MM.1S (cell line): ENCODE measurements around the gene PPP1R7.

Source experiments
- DNase-seq: peaks from one replicate; pipeline ENCODE4 v3.0.0-alpha.2; 2015
- H2AFZ ChIP-seq: fragments of 300-600 bp; sonication (generic); 2 replicates; pipeline ENCODE4 v1.6.0; 2016; ENCODE audit warnings: antibody characterized with exemption, low read length
- H3F3A ChIP-seq: fragments of 300-600 bp; sonication (generic); 2 replicates; pipeline ENCODE4 v1.6.1; 2016; ENCODE audit warnings: mild to moderate bottlenecking, antibody characterized with exemption, low read length, moderate library complexity, mixed read lengths; ENCODE audit not compliant: insufficient read depth
- H3K27ac ChIP-seq: fragments of 300-600 bp; sonication (generic); 2 replicates; pipeline ENCODE4 v1.5.1; 2016; ENCODE audit warnings: mild to moderate bottlenecking, low read length
- H3K27me3 ChIP-seq: fragments of 300-600 bp; sonication (generic); replicated peaks from 2 replicates; pipeline ENCODE4 v1.6.0; 2016; ENCODE audit warnings: low read length; ENCODE audit not compliant: insufficient read depth
- H3K36me3 ChIP-seq: fragments of 300-600 bp; sonication (generic); replicated peaks from 2 replicates; pipeline ENCODE4 v1.6.1; 2016; ENCODE audit warnings: mild to moderate bottlenecking, low read length, mixed read lengths; ENCODE audit not compliant: insufficient read depth
- H3K4me1 ChIP-seq: fragments of 300-600 bp; sonication (generic); 2 replicates; pipeline ENCODE4 v1.6.1; 2016; ENCODE audit warnings: low read length, mixed read lengths
- H3K4me2 ChIP-seq: fragments of 300-600 bp; sonication (generic); 2 replicates; pipeline ENCODE4 v1.6.0; 2016; ENCODE audit warnings: low read depth, low read length
- H3K4me3 ChIP-seq: fragments of 300-600 bp; sonication (generic); 2 replicates; pipeline ENCODE4 v1.5.1; 2016; ENCODE audit warnings: low read length, mixed read lengths
- H3K79me2 ChIP-seq: fragments of 300-600 bp; sonication (generic); 2 replicates; pipeline ENCODE4 v1.6.1; 2016; ENCODE audit warnings: mixed run types, low read length, mixed read lengths
- H3K9ac ChIP-seq: fragments of 300-600 bp; sonication (generic); 2 replicates; pipeline ENCODE4 v1.6.1; 2016; ENCODE audit warnings: low read length, mixed read lengths
- H3K9me2 ChIP-seq: fragments of 300-600 bp; sonication (generic); replicated peaks from 2 replicates; pipeline ENCODE4 v1.6.1; 2016; ENCODE audit warnings: mild to moderate bottlenecking, low read length, mixed read lengths; ENCODE audit not compliant: insufficient read depth
- H3K9me3 ChIP-seq: fragments of 300-600 bp; sonication (generic); replicated peaks from 2 replicates; pipeline ENCODE4 v1.6.1; 2016; ENCODE audit warnings: mild to moderate bottlenecking, low read length, mixed read lengths; ENCODE audit not compliant: insufficient read depth
- H4K20me1 ChIP-seq: fragments of 300-600 bp; sonication (generic); 2 replicates; pipeline ENCODE4 v1.6.1; 2016; ENCODE audit warnings: mild to moderate bottlenecking, low read length, moderate library complexity, mixed read lengths; ENCODE audit not compliant: insufficient read depth
- CTCF ChIP-seq: fragments of 300-600 bp; sonication (generic); IDR thresholded peaks from 2 replicates; pipeline ENCODE4 v1.5.1; 2016; ENCODE audit warnings: antibody characterized with exemption, low read length, mixed read lengths
- EZH2 ChIP-seq: fragments of 300-600 bp; sonication (generic); optimal IDR thresholded peaks from 2 replicates; pipeline ENCODE3; 2017; ENCODE audit warnings: low read depth, mild to moderate bottlenecking, antibody characterized with exemption, low read length, mixed read lengths
- EZH2phosphoT487 ChIP-seq: fragments of 300-600 bp; sonication (generic); IDR thresholded peaks from 2 replicates; pipeline ENCODE4 v1.6.1; 2018; ENCODE audit warnings: antibody characterized with exemption, low read length

PPP1R7 gene

DNA sequence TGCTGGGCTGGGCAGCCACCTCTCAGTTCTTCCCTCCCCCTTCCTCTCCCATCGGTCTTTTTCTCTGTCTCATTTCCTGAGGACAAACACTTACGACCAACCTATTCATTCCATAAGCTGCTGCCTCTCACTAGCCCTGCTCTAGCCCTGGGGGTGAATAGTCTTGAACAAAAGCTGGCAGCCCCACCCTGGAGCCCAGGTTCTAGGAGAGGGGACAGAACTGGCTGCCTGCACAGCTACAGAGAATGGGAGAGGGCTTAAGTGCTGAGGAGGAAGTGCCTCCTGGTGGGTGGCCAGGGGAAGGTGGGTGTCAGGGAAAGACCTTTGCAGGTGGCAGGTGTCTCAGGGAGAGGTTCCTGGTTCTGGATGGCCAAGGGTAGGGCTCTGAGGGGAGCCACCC lies 61.0 kb downstream of the PPP1R7 start:
- Histone ChIP-seq H3K4me3 (no peak overlapping the region), H3F3A (no peaks in the 10 kb centered on the region), H3K9me2 (no peaks in the 10 kb centered on the region), H4K20me1 (no peaks in the 10 kb centered on the region), H3K4me1 (no peaks in the 10 kb centered on the region), H3K9ac (no peak overlapping the region), H3K27ac (no peak overlapping the region), H3K9me3 (no peaks in the 10 kb centered on the region), H3K36me3 (no peaks in the 10 kb centered on the region), H3K27me3 (peaks cover 44% of the 10 kb centered on the region), H3K79me2 (no peaks in the 10 kb centered on the region), H3K4me2 (no peak overlapping the region), H2AFZ (no peak overlapping the region)
- TF ChIP-seq EZH2: no peak
- TF ChIP-seq EZH2phosphoT487: no peak
- TF ChIP-seq CTCF: no peak
- no peak for DNase-seq

GRCh38 chr2:241213041-241213440 lies 62.8 kb downstream of the PPP1R7 start:
- H3K9ac ChIP-seq: no peak overlapping the region
- H3K4me2 ChIP-seq: no peak overlapping the region
- TF ChIP-seq EZH2phosphoT487: no peak
- no peak for TF ChIP-seq EZH2
- TF ChIP-seq CTCF: no peak
- no peaks in the 10 kb centered on the region for H3F3A ChIP-seq
- H3K79me2 ChIP-seq: no peaks in the 10 kb centered on the region
- H3K9me2 ChIP-seq: no peaks in the 10 kb centered on the region
- H3K27me3 ChIP-seq: peaks cover 54% of the 10 kb centered on the region
- H3K4me3 ChIP-seq: no peak overlapping the region
- no peak overlapping the region for H2AFZ ChIP-seq
- no peak for DNase-seq
- no peaks in the 10 kb centered on the region for H3K9me3 ChIP-seq
- no peaks in the 10 kb centered on the region for H4K20me1 ChIP-seq
- H3K4me1 ChIP-seq: no peaks in the 10 kb centered on the region
- H3K36me3 ChIP-seq: no peaks in the 10 kb centered on the region
- no peak overlapping the region for H3K27ac ChIP-seq

- H3K9me3 ChIP-seq: no peaks in the 10 kb centered on the region
- H3K9me2 ChIP-seq: no peaks in the 10 kb centered on the region
- H2AFZ ChIP-seq: no peak overlapping the region
- no peak for DNase-seq
- no peaks in the 10 kb centered on the region for H3K36me3 ChIP-seq
- no peak overlapping the region for H3K4me3 ChIP-seq
- no peaks in the 10 kb centered on the region for H4K20me1 ChIP-seq
- H3F3A ChIP-seq: no peaks in the 10 kb centered on the region
- H3K4me1 ChIP-seq: no peaks in the 10 kb centered on the region
- TF ChIP-seq EZH2phosphoT487 (no peak), CTCF (no peak), EZH2 (no peak)
- H3K4me2 ChIP-seq: no peak overlapping the region
- H3K27ac ChIP-seq: no peak overlapping the region
- no peaks in the 10 kb centered on the region for H3K79me2 ChIP-seq
- no peak overlapping the region for H3K9ac ChIP-seq
- H3K27me3 ChIP-seq: peaks cover 49% of the 10 kb centered on the region
Measured at GRCh38 chr2:241213567-241213966, 63.3 kb downstream of the PPP1R7 start.
